ENCODE measurements around the gene C12orf57.

The C12orf57 gene

GRCh38 chr12:6958609-6959057 lies 14.8 kb downstream of the C12orf57 start:
- peak overlapping the region; percentile 85 for H3K4me3 Mint-ChIP-seq
- peaks cover 74% of the 10 kb centered on the region for H3K36me3 Mint-ChIP-seq (ENCODE audit: low read depth)
- peaks cover 70% of the 10 kb centered on the region for H3K4me1 Mint-ChIP-seq (ENCODE audit: low read depth)
- DNase-seq (ENCODE audit: low spot score): no peak
- H3K27ac Mint-ChIP-seq: peak overlapping the region; percentile 97
- H3K9me3 Mint-ChIP-seq: no peaks in the 10 kb centered on the region
- no peaks in the 10 kb centered on the region for H3K27me3 Mint-ChIP-seq (ENCODE audit: low read depth)

GRCh38 chr12:6959058-6959804 lies 15.4 kb downstream of the C12orf57 start:
- Mint-ChIP-seq H3K4me1 (ENCODE audit: low read depth) (peaks cover 66% of the 10 kb centered on the region), H3K27me3 (ENCODE audit: low read depth) (no peaks in the 10 kb centered on the region), H3K9me3 (no peaks in the 10 kb centered on the region), H3K36me3 (ENCODE audit: low read depth) (peaks cover 69% of the 10 kb centered on the region), H3K4me3 (peak overlapping the region; percentile 85), H3K27ac (peak overlapping the region; percentile 97)
- peak; percentile 75 for DNase-seq (ENCODE audit: low spot score)

- Mint-ChIP-seq H3K36me3 (ENCODE audit: low read depth) (peaks cover 69% of the 10 kb centered on the region), H3K27ac (peak overlapping the region; percentile 97), H3K27me3 (ENCODE audit: low read depth) (no peaks in the 10 kb centered on the region), H3K4me3 (peak overlapping the region; percentile 85), H3K9me3 (no peaks in the 10 kb centered on the region), H3K4me1 (ENCODE audit: low read depth) (peaks cover 65% of the 10 kb centered on the region)
- no peak for DNase-seq (ENCODE audit: low spot score)
Observed at GRCh38 chr12:6959805-6960592, 16.2 kb downstream of the C12orf57 start.

GRCh38 chr12:6960593-6961277 lies 16.9 kb downstream of the C12orf57 start:
- H3K36me3 Mint-ChIP-seq (ENCODE audit: low read depth): peaks cover 69% of the 10 kb centered on the region
- peak overlapping the region; percentile 85 for H3K4me3 Mint-ChIP-seq
- peak overlapping the region; percentile 97 for H3K27ac Mint-ChIP-seq
- peaks cover 68% of the 10 kb centered on the region for H3K4me1 Mint-ChIP-seq (ENCODE audit: low read depth)
- DNase-seq (ENCODE audit: low spot score): no peak
- H3K27me3 Mint-ChIP-seq (ENCODE audit: low read depth): no peaks in the 10 kb centered on the region
- no peaks in the 10 kb centered on the region for H3K9me3 Mint-ChIP-seq

- Mint-ChIP-seq H3K27ac (peak overlapping the region; percentile 97), H3K9me3 (no peaks in the 10 kb centered on the region), H3K4me1 (ENCODE audit: low read depth) (peaks cover 65% of the 10 kb centered on the region), H3K36me3 (ENCODE audit: low read depth) (peaks cover 70% of the 10 kb centered on the region), H3K4me3 (peak overlapping the region; percentile 85), H3K27me3 (ENCODE audit: low read depth) (no peaks in the 10 kb centered on the region)
- peak; percentile 94 for DNase-seq (ENCODE audit: low spot score)
Observed at GRCh38 chr12:6961278-6961694, 17.5 kb downstream of the C12orf57 start.

- H3K9me3 Mint-ChIP-seq: no peaks in the 10 kb centered on the region
- H3K4me3 Mint-ChIP-seq: peak overlapping the region; percentile 85
- peaks cover 63% of the 10 kb centered on the region for H3K4me1 Mint-ChIP-seq (ENCODE audit: low read depth)
- peak; percentile 58 for DNase-seq (ENCODE audit: low spot score)
- peak overlapping the region; percentile 97 for H3K27ac Mint-ChIP-seq
- peaks cover 70% of the 10 kb centered on the region for H3K36me3 Mint-ChIP-seq (ENCODE audit: low read depth)
- H3K27me3 Mint-ChIP-seq (ENCODE audit: low read depth): no peaks in the 10 kb centered on the region
Observed at GRCh38 chr12:6961695-6962284, 18.0 kb downstream of the C12orf57 start.

GRCh38 chr12:6962285-6963015 lies 18.6 kb downstream of the C12orf57 start:
- peak overlapping the region; percentile 97 for H3K27ac Mint-ChIP-seq
- DNase-seq (ENCODE audit: low spot score): no peak

GRCh38 chr12:6963016-6963731 lies 19.4 kb downstream of the C12orf57 start:
- no peak for DNase-seq (ENCODE audit: low spot score)
- Mint-ChIP-seq H3K27ac (no peak overlapping the region), H3K27me3 (ENCODE audit: low read depth) (no peaks in the 10 kb centered on the region), H3K4me3 (no peak overlapping the region), H3K9me3 (no peaks in the 10 kb centered on the region), H3K4me1 (ENCODE audit: low read depth) (peaks cover 52% of the 10 kb centered on the region), H3K36me3 (ENCODE audit: low read depth) (peaks cover 67% of the 10 kb centered on the region)

More at GRCh38 chr12:6962285-6963015, 18.6 kb downstream of the C12orf57 start:
- Mint-ChIP-seq H3K27me3 (ENCODE audit: low read depth) (no peaks in the 10 kb centered on the region), H3K36me3 (ENCODE audit: low read depth) (peaks cover 69% of the 10 kb centered on the region), H3K4me3 (peak overlapping the region; percentile 85), H3K4me1 (ENCODE audit: low read depth) (peaks cover 58% of the 10 kb centered on the region), H3K9me3 (no peaks in the 10 kb centered on the region)

- no peak overlapping the region for H3K4me3 Mint-ChIP-seq
- H3K4me1 Mint-ChIP-seq (ENCODE audit: low read depth): peaks cover 49% of the 10 kb centered on the region
- peaks cover 67% of the 10 kb centered on the region for H3K36me3 Mint-ChIP-seq (ENCODE audit: low read depth)
- no peak for DNase-seq (ENCODE audit: low spot score)
- peak overlapping the region; percentile 64 for H3K27ac Mint-ChIP-seq
- H3K9me3 Mint-ChIP-seq: no peaks in the 10 kb centered on the region
- H3K27me3 Mint-ChIP-seq (ENCODE audit: low read depth): no peaks in the 10 kb centered on the region
Observed at GRCh38 chr12:6963791-6964413, 20.1 kb downstream of the C12orf57 start.

- Mint-ChIP-seq H3K4me3 (no peak overlapping the region), H3K27me3 (ENCODE audit: low read depth) (no peaks in the 10 kb centered on the region), H3K4me1 (ENCODE audit: low read depth) (peaks cover 47% of the 10 kb centered on the region), H3K9me3 (no peaks in the 10 kb centered on the region), H3K27ac (peak overlapping the region; percentile 64), H3K36me3 (ENCODE audit: low read depth) (peaks cover 65% of the 10 kb centered on the region)
- no peak for DNase-seq (ENCODE audit: low spot score)
Observed at GRCh38 chr12:6964605-6965025, 20.8 kb downstream of the C12orf57 start.

- no peaks in the 10 kb centered on the region for H3K9me3 Mint-ChIP-seq
- H3K36me3 Mint-ChIP-seq (ENCODE audit: low read depth): peaks cover 64% of the 10 kb centered on the region
- no peak overlapping the region for H3K4me3 Mint-ChIP-seq
Observed at GRCh38 chr12:6965026-6965661, 21.3 kb downstream of the C12orf57 start.

GRCh38 chr12:6965714-6966113 lies 21.9 kb downstream of the C12orf57 start:
- Mint-ChIP-seq H3K9me3 (no peaks in the 10 kb centered on the region), H3K27me3 (ENCODE audit: low read depth) (no peaks in the 10 kb centered on the region), H3K36me3 (ENCODE audit: low read depth) (peaks cover 59% of the 10 kb centered on the region), H3K27ac (peak overlapping the region; percentile 64), H3K4me1 (ENCODE audit: low read depth) (peaks cover 42% of the 10 kb centered on the region), H3K4me3 (no peak overlapping the region)
- no peak for DNase-seq (ENCODE audit: low spot score)

More at GRCh38 chr12:6965026-6965661, 21.3 kb downstream of the C12orf57 start:
- peak; percentile 80 for DNase-seq (ENCODE audit: low spot score)
- no peaks in the 10 kb centered on the region for H3K27me3 Mint-ChIP-seq (ENCODE audit: low read depth)
- H3K4me1 Mint-ChIP-seq (ENCODE audit: low read depth): peaks cover 47% of the 10 kb centered on the region
- H3K27ac Mint-ChIP-seq: peak overlapping the region; percentile 64
